Natural killer cell (primary cell): ENCODE data around the gene WASF2. TPM values are rescaled to one million over a fixed set of nuclear protein-coding genes. Genes with fewer than 3 reads are reported as not detected.

ENCODE experiments used
- ATAC-seq, 3 donors: fragments of 150-1000 bp in 2 of 3; fragments of 200-7000 bp in 1 of 3; cut with Tn5 transposase; 1 replicate in 1 of 3; 2 replicates in 2 of 3; pipeline ENCODE4 v1.10.0; 2021; ENCODE audit warnings: mild to moderate bottlenecking in 2 of 3, moderate library complexity in 2 of 3
- DNase-seq, 2 donors: peaks; one replicate each; pipeline versions ENCODE4 v3.0.0 to v3.0.0-alpha.2; 2013 to 2021; ENCODE audit warnings: mixed read lengths in 1 of 2
- H3K27ac ChIP-seq: one replicate; pipeline ENCODE4 v1.5.1; 2013; ENCODE audit warnings: mild to moderate bottlenecking, low read length
- H3K27me3 ChIP-seq: one replicate; pipeline ENCODE4 v1.6.1; 2013; ENCODE audit warnings: low read length; ENCODE audit not compliant: control insufficient read depth, insufficient read depth
- H3K36me3 ChIP-seq: one replicate; pipeline ENCODE4 v1.6.1; 2013; ENCODE audit warnings: low read length; ENCODE audit not compliant: control insufficient read depth, insufficient read depth
- H3K4me1 ChIP-seq: one replicate; pipeline ENCODE4 v1.6.1; 2013; ENCODE audit warnings: low read length; ENCODE audit not compliant: control insufficient read depth, insufficient read depth
- H3K4me3 ChIP-seq: one replicate; pipeline ENCODE4 v1.5.1; 2013; ENCODE audit warnings: low read length
- H3K9me3 ChIP-seq: one replicate; pipeline ENCODE4 v1.6.1; 2013; ENCODE audit warnings: low read length; ENCODE audit not compliant: control insufficient read depth, insufficient read depth
- H3K27ac Mint-ChIP-seq, 2 donors: one replicate each; pipeline ENCODE4 v1.8.0; 2022; ENCODE audit warnings: mild to moderate bottlenecking in 2 of 2, mixed read lengths in 2 of 2, moderate library complexity in 1 of 2
- H3K27me3 Mint-ChIP-seq, 2 donors: one replicate each; pipeline ENCODE4 v1.8.0; 2022; ENCODE audit warnings: low read depth in 2 of 2, mixed read lengths in 2 of 2
- H3K36me3 Mint-ChIP-seq: one replicate; pipeline ENCODE4 v1.8.0; 2022; ENCODE audit warnings: mixed read lengths
- H3K4me1 Mint-ChIP-seq, 2 donors: one replicate each; pipeline ENCODE4 v1.8.0; 2022; ENCODE audit warnings: mixed read lengths in 2 of 2
- H3K4me3 Mint-ChIP-seq: one replicate; pipeline ENCODE4 v1.8.0; 2022; ENCODE audit warnings: mild to moderate bottlenecking, moderate library complexity, mixed read lengths
- H3K9me3 Mint-ChIP-seq, 2 donors: one replicate each; pipeline ENCODE4 v1.8.0; 2022; ENCODE audit warnings: mixed read lengths in 2 of 2
- WGBS: methylation state at CpG from one replicate; pipeline ENCODE4 v1.1.7; 2013; ENCODE audit warnings: missing lambda C conversion rate; ENCODE audit not compliant: insufficient coverage; 5-methylcytosine and 5-hydroxymethylcytosine counted together
- intact Hi-C: fragments of 100-400 bp; cut with micrococcal nuclease; formaldehyde crosslinking; loops from one replicate; pipeline ENCODE4 v1.14.2; 2022
- total RNA-seq, 4 donors: library from RNA; stranded (reverse); fragments of 120-200 nt in 1 of 4; gene quantifications; one replicate each; pipeline versions ENCODE4 v1.2.3 to v1.2.4, GENCODE V29; 2013 to 2022
- TF ChIP-seq, protein P1 (sequence below): fragments of 200-600 bp; IDR thresholded peaks from one replicate; pipeline ENCODE4 v1.8.0; 2022; ENCODE audit warnings: antibody characterized with exemption

WASF2 gene
- total RNA-seq, 3 donors from 2014 or later (not counting 1 experiment from before 2014, with no cell fraction given), result 137 to 153 (median 143) TPM

GRCh38 chr1:27509127-27510080, 19.4 kb upstream of the WASF2 start:
- ATAC-seq (no peak), DNase-seq (no peak)
- no peak overlapping the region for H3K4me3 Mint-ChIP-seq
- 88% methylated on average over 9 of the region's 9 CpGs for WGBS
- intact Hi-C loops, result no loop called here
- H3K9me3 ChIP-seq, result no peaks in the 10 kb centered on the region
- no peaks in the 10 kb centered on the region for H3K36me3 Mint-ChIP-seq
- H3K27ac Mint-ChIP-seq, result no peak overlapping the region
- H3K4me1 Mint-ChIP-seq, result peaks cover 0 to 6% of the 10 kb centered on the region in 2 donors
- no peak overlapping the region for H3K27ac ChIP-seq
- TF ChIP-seq, protein P1, sequence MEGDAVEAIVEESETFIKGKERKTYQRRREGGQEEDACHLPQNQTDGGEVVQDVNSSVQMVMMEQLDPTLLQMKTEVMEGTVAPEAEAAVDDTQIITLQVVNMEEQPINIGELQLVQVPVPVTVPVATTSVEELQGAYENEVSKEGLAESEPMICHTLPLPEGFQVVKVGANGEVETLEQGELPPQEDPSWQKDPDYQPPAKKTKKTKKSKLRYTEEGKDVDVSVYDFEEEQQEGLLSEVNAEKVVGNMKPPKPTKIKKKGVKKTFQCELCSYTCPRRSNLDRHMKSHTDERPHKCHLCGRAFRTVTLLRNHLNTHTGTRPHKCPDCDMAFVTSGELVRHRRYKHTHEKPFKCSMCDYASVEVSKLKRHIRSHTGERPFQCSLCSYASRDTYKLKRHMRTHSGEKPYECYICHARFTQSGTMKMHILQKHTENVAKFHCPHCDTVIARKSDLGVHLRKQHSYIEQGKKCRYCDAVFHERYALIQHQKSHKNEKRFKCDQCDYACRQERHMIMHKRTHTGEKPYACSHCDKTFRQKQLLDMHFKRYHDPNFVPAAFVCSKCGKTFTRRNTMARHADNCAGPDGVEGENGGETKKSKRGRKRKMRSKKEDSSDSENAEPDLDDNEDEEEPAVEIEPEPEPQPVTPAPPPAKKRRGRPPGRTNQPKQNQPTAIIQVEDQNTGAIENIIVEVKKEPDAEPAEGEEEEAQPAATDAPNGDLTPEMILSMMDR, result no peak
- H3K4me1 ChIP-seq, result no peaks in the 10 kb centered on the region
- H3K36me3 ChIP-seq, result no peaks in the 10 kb centered on the region
- no peaks in the 10 kb centered on the region for H3K9me3 Mint-ChIP-seq
- H3K27me3 ChIP-seq, result no peaks in the 10 kb centered on the region
- H3K4me3 ChIP-seq, result no peak overlapping the region
- H3K27me3 Mint-ChIP-seq, result no peaks in the 10 kb centered on the region

DNA sequence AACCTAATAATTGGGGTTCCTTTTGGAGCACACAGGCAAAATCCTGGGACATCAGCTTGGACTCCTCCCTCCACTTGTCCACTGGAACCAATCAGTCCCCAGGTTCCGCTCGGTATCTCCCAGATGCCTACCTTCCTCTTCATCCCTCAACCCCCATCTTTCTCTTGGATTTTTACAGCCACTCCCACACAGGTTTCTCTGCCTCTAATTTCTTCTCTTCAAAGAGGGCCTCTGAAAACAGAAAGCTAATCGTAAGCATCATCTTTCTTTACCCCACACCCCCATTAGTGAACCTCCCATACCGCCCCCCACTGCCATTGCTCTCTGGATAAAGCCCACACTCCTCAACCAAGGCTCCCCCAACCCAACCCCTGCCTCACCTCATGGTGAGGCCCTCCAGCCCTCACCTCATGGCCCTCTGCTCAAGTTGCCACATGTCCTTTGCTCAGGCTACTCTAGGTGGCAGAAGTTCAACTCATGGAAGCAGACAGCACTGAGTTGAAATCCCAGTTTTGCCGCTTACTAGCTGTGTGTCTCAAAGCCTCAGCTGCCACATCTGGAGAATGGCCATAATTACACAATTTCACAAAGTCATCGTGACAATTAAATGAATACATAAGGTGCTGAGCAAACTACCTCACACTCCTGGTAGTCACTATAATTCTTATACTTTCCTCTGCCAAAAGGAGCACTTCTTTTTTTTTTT, 18.1 kb upstream of the WASF2 start:
- Mint-ChIP-seq H3K4me1 (no peaks in the 10 kb centered on the region), H3K27ac (no peak overlapping the region), H3K27me3 (no peaks in the 10 kb centered on the region), H3K4me3 (no peak overlapping the region), H3K36me3 (no peaks in the 10 kb centered on the region), H3K9me3 (no peaks in the 10 kb centered on the region)
- Histone ChIP-seq H3K27me3 (no peaks in the 10 kb centered on the region), H3K27ac (no peak overlapping the region), H3K4me1 (no peaks in the 10 kb centered on the region), H3K4me3 (no peak overlapping the region), H3K9me3 (no peaks in the 10 kb centered on the region), H3K36me3 (no peaks in the 10 kb centered on the region)
- DNase-seq, result no peak
- intact Hi-C loops, result no loop called here
- TF ChIP-seq, protein P1, result no peak
- ATAC-seq, result no peak
- 91% methylated on average over 6 of the region's 6 CpGs for WGBS

GRCh38 chr1:27506703-27507102, 16.7 kb upstream of the WASF2 start:
- intact Hi-C loops, result no loop called here
- H3K4me1 ChIP-seq, result no peaks in the 10 kb centered on the region
- H3K27me3 ChIP-seq, result no peaks in the 10 kb centered on the region
- H3K4me3 Mint-ChIP-seq, result no peak overlapping the region
- TF ChIP-seq, protein P1, result no peak
- H3K4me3 ChIP-seq, result no peak overlapping the region
- no peaks in the 10 kb centered on the region for H3K4me1 Mint-ChIP-seq
- 93% methylated on average over 4 of the region's 6 CpGs for WGBS
- DNase-seq (no peak), ATAC-seq (no peak)
- H3K27me3 Mint-ChIP-seq, result no peaks in the 10 kb centered on the region
- H3K27ac Mint-ChIP-seq, result no peak overlapping the region
- no peaks in the 10 kb centered on the region for H3K36me3 Mint-ChIP-seq
- H3K9me3 Mint-ChIP-seq, result no peaks in the 10 kb centered on the region
- no peak overlapping the region for H3K27ac ChIP-seq
- H3K36me3 ChIP-seq, result no peaks in the 10 kb centered on the region
- no peaks in the 10 kb centered on the region for H3K9me3 ChIP-seq
